Measurements from ENCODE around the gene C3orf38.
"Not testable (repeated sequence)": the region's sequence is repeated elsewhere in the genome, so short reads cannot be mapped to it uniquely, and the experiment has no call there.

The C3orf38 gene

GRCh38 chr3:88152841-88153240 is 3.1 kb downstream of the C3orf38 start:
- in situ Hi-C loops (cut with HindIII; ENCODE audit: low sequenced_read_pairs) = no loop called here

GRCh38 chr3:88166419-88166971 is 16.7 kb downstream of the C3orf38 start:
- in situ Hi-C loops (cut with HindIII; ENCODE audit: low sequenced_read_pairs) = no loop called here

DNA sequence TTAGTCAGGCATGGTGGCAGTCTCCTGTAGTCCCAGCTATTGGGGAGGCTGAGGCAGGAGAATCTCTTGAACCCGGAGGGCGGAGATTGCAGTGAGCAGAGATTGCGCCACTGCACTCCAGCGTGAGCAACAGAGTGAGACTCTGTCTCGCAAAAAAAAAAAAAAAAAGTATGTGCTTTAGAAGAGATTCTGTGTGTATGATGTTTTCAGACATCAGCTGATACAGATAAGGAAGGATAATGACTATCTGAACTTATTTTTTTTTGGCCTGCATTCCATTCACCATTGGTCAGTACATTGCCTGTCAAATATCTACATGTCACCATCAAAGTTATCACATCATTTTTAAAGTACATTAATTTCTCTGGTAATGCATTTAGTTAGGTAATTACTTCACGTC is 17.4 kb downstream of the C3orf38 start:
- in situ Hi-C loops (cut with HindIII; ENCODE audit: low sequenced_read_pairs) = no loop called here

DNA sequence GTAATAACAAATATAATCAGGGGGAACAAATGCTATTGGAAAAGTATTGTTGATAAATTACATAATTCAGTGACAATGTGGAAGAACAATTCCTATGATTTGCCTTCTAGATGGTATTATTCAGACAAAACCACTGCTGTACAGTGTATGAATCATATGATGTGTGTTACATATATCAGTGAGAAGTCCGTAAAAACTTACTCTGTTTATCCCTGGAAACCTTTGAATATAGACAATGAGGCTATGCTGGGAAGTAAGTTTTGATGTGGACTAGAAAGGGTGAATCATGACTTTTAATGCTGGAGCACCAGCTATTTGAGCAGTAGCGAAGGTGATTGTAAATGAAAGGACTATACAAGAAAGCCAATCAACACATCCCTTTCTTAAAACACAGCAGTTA is 17.9 kb downstream of the C3orf38 start:
- in situ Hi-C loops (cut with HindIII; ENCODE audit: low sequenced_read_pairs) = no loop called here

DNA sequence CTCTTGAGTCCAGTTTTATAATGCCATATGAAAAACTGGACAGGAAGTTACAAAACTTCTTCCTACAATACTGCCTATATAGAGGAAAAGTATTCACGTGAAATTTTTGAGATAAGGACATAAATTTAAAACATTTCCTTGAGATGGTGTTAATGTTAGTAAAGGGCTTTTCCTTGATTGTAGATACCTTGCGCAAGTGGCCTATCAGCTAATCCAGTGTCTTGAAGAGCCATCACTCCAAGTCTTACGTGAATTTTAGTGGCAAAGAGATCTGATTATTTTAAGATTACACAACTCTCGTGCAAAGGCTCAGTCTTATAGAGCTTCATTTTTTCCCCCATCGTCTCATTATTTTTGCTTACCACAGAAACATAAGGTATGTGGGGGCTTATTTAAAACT is 18.4 kb downstream of the C3orf38 start:
- in situ Hi-C loops (cut with HindIII; ENCODE audit: low sequenced_read_pairs) = no loop called here

- in situ Hi-C loops (cut with HindIII; ENCODE audit: low sequenced_read_pairs) = no loop called here
These were observed 30.7 kb downstream of the C3orf38 start for GRCh38 chr3:88180398-88180999.

GRCh38 chr3:88182165-88182918 is 32.6 kb downstream of the C3orf38 start:
- in situ Hi-C loops (cut with HindIII; ENCODE audit: low sequenced_read_pairs) = not testable (repeated sequence)

DNA sequence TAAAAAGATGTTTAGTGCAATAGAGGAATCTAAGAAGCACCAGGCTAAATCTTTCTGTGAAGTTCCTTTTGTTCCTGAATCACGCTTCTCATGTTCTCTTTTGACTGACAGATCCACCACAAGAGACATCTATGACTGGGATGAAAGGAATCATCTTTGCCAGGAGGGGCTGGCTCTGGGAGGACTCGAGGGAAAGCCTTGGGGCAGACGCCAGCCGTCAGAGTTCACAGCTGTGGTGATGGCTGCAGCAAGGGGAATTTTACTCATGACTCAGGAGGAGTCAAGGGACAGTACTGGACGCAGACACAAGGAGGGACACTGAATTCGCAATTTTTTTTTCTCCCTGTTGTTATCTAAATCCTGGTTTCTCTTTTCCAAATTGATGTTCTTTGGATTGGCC is 38.7 kb downstream of the C3orf38 start:
- in situ Hi-C loops (cut with HindIII; ENCODE audit: low sequenced_read_pairs) = no loop called here

DNA sequence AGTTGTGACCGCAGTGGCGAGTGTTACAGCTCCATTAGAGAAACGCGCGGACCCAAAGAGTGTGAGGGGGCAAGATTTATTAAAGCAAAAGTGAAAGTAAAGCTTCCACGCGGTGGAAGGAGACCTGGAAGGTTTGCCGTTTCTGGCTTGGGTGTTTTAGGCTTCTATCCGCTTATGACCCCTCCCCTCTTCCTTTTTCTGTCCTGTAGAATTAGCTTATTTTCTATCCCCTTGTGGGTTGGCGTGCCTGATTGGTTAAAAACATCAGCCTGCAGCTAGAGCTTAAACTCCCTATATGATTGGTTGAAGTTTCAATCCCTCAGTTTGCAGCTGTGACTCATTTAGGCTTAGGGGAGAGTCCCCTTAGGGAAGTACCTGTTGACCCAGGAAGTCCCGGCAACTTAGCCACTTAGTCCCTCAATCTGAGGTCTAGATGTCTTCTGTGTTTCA is 39.6 kb downstream of the C3orf38 start:
- in situ Hi-C loops (cut with HindIII; ENCODE audit: low sequenced_read_pairs) = no loop called here

GRCh38 chr3:88191872-88192409 is 42.2 kb downstream of the C3orf38 start:
- in situ Hi-C loops (cut with HindIII; ENCODE audit: low sequenced_read_pairs) = no loop called here

- in situ Hi-C loops (cut with HindIII; ENCODE audit: low sequenced_read_pairs) = no loop called here
These were observed 42.9 kb downstream of the C3orf38 start for GRCh38 chr3:88192631-88193030.

- in situ Hi-C loops (cut with HindIII; ENCODE audit: low sequenced_read_pairs) = no loop called here
These were observed 46.2 kb downstream of the C3orf38 start for GRCh38 chr3:88195951-88196434.

GRCh38 chr3:88198121-88198520 is 48.4 kb downstream of the C3orf38 start:
- in situ Hi-C loops (cut with HindIII; ENCODE audit: low sequenced_read_pairs) = no loop called here

- in situ Hi-C loops (cut with HindIII; ENCODE audit: low sequenced_read_pairs) = no loop called here
These were observed 53.9 kb downstream of the C3orf38 start for GRCh38 chr3:88203642-88204055.
